Measurements from ENCODE around the gene KCNE5. TPM values are rescaled to one million over a fixed set of nuclear protein-coding genes. Genes with fewer than 3 reads are reported as not detected.
"Not testable (repeated sequence)": the region's sequence is repeated elsewhere in the genome, so short reads cannot be mapped to it uniquely, and the experiment has no call there.

KCNE5 gene
- total RNA-seq, 2 donors from 2014 or later: not detected

GRCh38 chrX:109643687-109644086 is 18.7 kb upstream of the KCNE5 start:
- DNase-seq: no peak
- Histone ChIP-seq H3K27me3 (no peaks in the 10 kb centered on the region), H3K36me3 (no peaks in the 10 kb centered on the region), H3K9ac (ENCODE audit: low read depth in 2 of 2, low read length in 2 of 2) (no peak overlapping the region), H3K4me3 (no peak overlapping the region), H3K4me1 (no peaks in the 10 kb centered on the region), H3K9me3 (no peaks in the 10 kb centered on the region), H3K27ac (no peak overlapping the region)
- intact Hi-C loops (cut with DNase I): no loop called here
- TF ChIP-seq CTCF (IDR thresholded peaks at IDR 0.05): no peak

- H3K4me1 ChIP-seq: no peaks in the 10 kb centered on the region
- intact Hi-C loops (cut with DNase I): no loop called here
- H3K4me3 ChIP-seq: no peak overlapping the region
- DNase-seq: no peak
- H3K27ac ChIP-seq: no peak overlapping the region
- peaks cover 4% of the 10 kb centered on the region for H3K27me3 ChIP-seq
- H3K36me3 ChIP-seq: no peaks in the 10 kb centered on the region
- no peak overlapping the region for H3K9ac ChIP-seq (ENCODE audit: low read depth in 2 of 2, low read length in 2 of 2)
- no peak for TF ChIP-seq CTCF (IDR thresholded peaks at IDR 0.05)
- no peaks in the 10 kb centered on the region for H3K9me3 ChIP-seq
Observed at GRCh38 chrX:109638158-109638557, 13.2 kb upstream of the KCNE5 start.

DNA sequence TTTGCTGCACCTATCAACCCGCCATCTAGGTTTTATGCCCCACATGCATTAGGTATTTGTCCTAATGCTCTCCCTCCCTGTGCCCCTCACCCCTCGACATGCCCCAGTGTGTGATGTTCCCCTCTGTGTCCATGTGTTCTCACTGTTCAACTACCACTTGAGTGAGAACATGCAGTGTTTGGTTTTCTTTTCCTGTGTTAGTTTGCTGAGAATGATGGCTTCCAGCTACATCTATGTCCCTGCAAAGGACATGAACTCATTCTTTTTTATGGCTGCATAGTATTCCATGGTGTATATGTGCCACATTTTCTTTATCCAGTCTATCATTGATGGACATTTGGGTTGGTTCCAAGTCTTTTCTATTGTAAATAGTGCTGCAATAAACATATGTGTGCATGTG is 12.5 kb upstream of the KCNE5 start:
- H3K36me3 ChIP-seq; intact Hi-C loops (cut with DNase I); H3K4me1 ChIP-seq; H3K27ac ChIP-seq; DNase-seq; H3K9ac ChIP-seq (ENCODE audit: low read depth in 2 of 2, low read length in 2 of 2); H3K4me3 ChIP-seq; H3K27me3 ChIP-seq; H3K9me3 ChIP-seq: not testable (repeated sequence)

GRCh38 chrX:109635146-109635545 is 10.2 kb upstream of the KCNE5 start:
- H3K4me1 ChIP-seq: no peaks in the 10 kb centered on the region
- no peak for DNase-seq
- intact Hi-C loops (cut with DNase I): no loop called here
- H3K9me3 ChIP-seq: no peaks in the 10 kb centered on the region
- peak; percentile 17 for TF ChIP-seq CTCF (IDR thresholded peaks at IDR 0.05)
- no peak overlapping the region for H3K4me3 ChIP-seq
- no peaks in the 10 kb centered on the region for H3K36me3 ChIP-seq
- no peak overlapping the region for H3K9ac ChIP-seq (ENCODE audit: low read depth in 2 of 2, low read length in 2 of 2)
- no peak overlapping the region for H3K27ac ChIP-seq
- H3K27me3 ChIP-seq: peaks cover 4% of the 10 kb centered on the region

DNA sequence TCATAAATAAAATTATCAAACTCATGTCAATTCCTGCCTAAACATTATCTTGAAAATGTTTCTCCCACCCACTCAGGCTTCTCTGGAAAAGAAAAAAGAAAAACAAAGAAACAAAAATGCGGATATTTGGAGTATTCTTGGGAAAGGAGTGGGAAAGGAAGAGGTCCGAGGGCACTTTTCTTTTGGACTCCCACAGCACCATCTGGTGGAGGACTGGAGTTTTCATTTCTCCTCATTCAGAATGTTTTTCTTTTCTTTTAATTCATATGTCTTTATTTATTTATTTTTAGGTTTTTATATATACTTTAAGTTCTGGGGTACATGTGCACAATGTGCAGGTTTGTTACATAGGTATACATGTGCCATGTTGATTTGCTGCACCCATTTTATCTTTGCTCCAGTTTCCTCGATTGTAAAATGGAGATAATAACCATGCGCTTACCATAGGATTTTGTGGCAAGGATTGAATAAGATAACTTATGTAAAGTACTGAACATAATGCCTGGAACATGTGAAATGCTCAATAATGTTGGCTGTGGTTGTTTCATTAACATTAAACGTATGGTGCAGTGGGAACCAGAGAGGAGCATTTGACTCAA is 8.0 kb upstream of the KCNE5 start:
- Histone ChIP-seq H3K9ac (ENCODE audit: low read depth in 2 of 2, low read length in 2 of 2) (no peak overlapping the region), H3K36me3 (no peaks in the 10 kb centered on the region), H3K4me1 (no peaks in the 10 kb centered on the region), H3K27ac (no peak overlapping the region), H3K27me3 (peaks cover 4% of the 10 kb centered on the region), H3K4me3 (no peak overlapping the region), H3K9me3 (no peaks in the 10 kb centered on the region)
- intact Hi-C loops (cut with DNase I): no loop called here
- no peak for DNase-seq
- peak; percentile 35 for TF ChIP-seq CTCF (IDR thresholded peaks at IDR 0.05)

DNA sequence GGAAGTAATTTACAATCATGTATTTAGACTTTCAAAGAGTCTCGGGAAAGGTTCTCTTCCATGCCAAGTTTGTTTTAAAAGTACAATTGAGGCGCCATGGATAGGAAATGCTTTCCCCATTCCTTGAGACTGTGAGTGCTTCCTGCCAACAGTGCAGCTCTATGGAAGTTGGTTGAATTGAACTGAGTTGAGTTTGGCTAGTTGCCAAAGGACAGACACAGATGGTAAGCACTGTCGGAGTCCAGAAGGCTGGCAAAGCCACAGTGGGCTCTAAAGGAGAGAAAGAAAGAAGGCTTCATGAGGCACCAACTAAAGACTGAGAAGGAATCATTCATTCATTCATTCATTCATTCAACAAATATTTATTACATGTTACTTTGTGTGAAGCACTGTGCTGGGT is 4.3 kb upstream of the KCNE5 start:
- intact Hi-C loops (cut with DNase I): no loop called here
- H3K9me3 ChIP-seq: no peaks in the 10 kb centered on the region
- H3K9ac ChIP-seq (ENCODE audit: low read depth in 2 of 2, low read length in 2 of 2): no peak overlapping the region
- no peak overlapping the region for H3K4me3 ChIP-seq
- DNase-seq: no peak
- H3K36me3 ChIP-seq: no peaks in the 10 kb centered on the region
- no peak for TF ChIP-seq CTCF (IDR thresholded peaks at IDR 0.05)
- no peak overlapping the region for H3K27ac ChIP-seq
- H3K4me1 ChIP-seq: no peaks in the 10 kb centered on the region
- peaks cover 3% of the 10 kb centered on the region for H3K27me3 ChIP-seq
